HepG2 (cell line): ENCODE measurements around the gene ANTXR1. TPM values are rescaled to one million over a fixed set of nuclear protein-coding genes. Genes with fewer than 3 reads are reported as not detected.

Experiments
- ATAC-seq: fragments of 200-7000 bp; cut with Tn5 transposase; 3 replicates; pipeline ENCODE4 v1.9.1; 2020; ENCODE audit warnings: mild to moderate bottlenecking, moderate library complexity
- BruUV-seq: library from RNA; stranded (reverse); fragments of 400-500 nt; replicated peaks from 2 replicates; lab custom pipeline; 2021; lab: Mats Ljungman, UMichigan
- CTCF ChIA-PET: fragments of 300-600 bp; formaldehyde crosslinking; extraction: SDS; loops from one replicate; lab custom pipeline; 2021; ENCODE audit warnings: low total read pairs, inconsistent platforms, low intra/inter-chr PET ratio; lab: Yijun Ruan, JAX
- POLR2A ChIA-PET: fragments of 350-600 bp; sonication (Branson Sonifier 250); formaldehyde crosslinking; loops from one replicate; lab custom pipeline; 2020; ENCODE audit warnings: antibody characterized with exemption, inconsistent platforms; lab: Yijun Ruan, JAX
- DNase-seq: peaks from one replicate; pipeline ENCODE4 v3.0.0-alpha.2; 2015; ENCODE audit warnings: low spot score
- FAIRE-seq: peaks from 3 replicates; lab custom pipeline; 2011; peaks lifted over from hg19 to GRCh38; lab: Jason Lieb, UNC
- H2AFZ ChIP-seq: one replicate; pipeline ENCODE4 v1.6.1; 2011; ENCODE audit warnings: low read length, inconsistent platforms
- H3K27ac ChIP-seq: fragments of 300-600 bp; 3 replicates; pipeline ENCODE4 v1.8.0; 2011; ENCODE audit warnings: mixed run types, mild to moderate bottlenecking, mixed read lengths, low read length, inconsistent platforms; ENCODE audit not compliant: insufficient read depth; ENCODE audit errors: extremely low read length
- H3K27me3 ChIP-seq, 2 experiments: fragments of 200-600 bp in 1 of 2; 2 replicates in 1 of 2; 3 replicates in 1 of 2; pipeline versions ENCODE4 v1.6.0 to v1.8.0; 2011; ENCODE audit warnings: low read length in 2 of 2, mild to moderate bottlenecking in 2 of 2, moderate library complexity in 2 of 2, inconsistent platforms in 1 of 2; ENCODE audit not compliant: insufficient read depth in 2 of 2, control insufficient read depth in 1 of 2
- H3K36me3 ChIP-seq, 2 experiments: fragments of 200-600 bp in 1 of 2; replicated peaks in 1 of 2; 2 replicates in 1 of 2; 3 replicates in 1 of 2; pipeline versions ENCODE4 v1.5.1 to v1.8.0; 2011; ENCODE audit warnings: low read length in 2 of 2, inconsistent platforms in 1 of 2; ENCODE audit not compliant: insufficient read depth in 2 of 2, control insufficient read depth in 1 of 2
- H3K4me1 ChIP-seq: 2 replicates; pipeline ENCODE4 v1.5.1; 2012; ENCODE audit warnings: low read length, inconsistent platforms; ENCODE audit not compliant: insufficient read depth
- H3K4me2 ChIP-seq: 2 replicates; pipeline ENCODE4 v1.6.0; 2011; ENCODE audit warnings: low read depth, low read length, inconsistent platforms
- H3K4me3 ChIP-seq, 3 experiments: fragments of 200-600 bp in 1 of 3; sonication (generic), shearing (Covaris generic) in 1 of 3; replicated peaks in 1 of 3; 2 replicates each; pipeline ENCODE4 v1.5.1; 2011 to 2016; ENCODE audit warnings: low read length in 3 of 3, inconsistent platforms in 2 of 3, low read depth in 2 of 3, mild to moderate bottlenecking in 2 of 3, control low read depth in 1 of 3, mixed read lengths in 1 of 3; ENCODE audit not compliant: insufficient read depth in 1 of 3
- H3K79me2 ChIP-seq: one replicate; pipeline ENCODE4 v1.6.1; 2011; ENCODE audit warnings: low read length, inconsistent platforms; ENCODE audit not compliant: insufficient read depth
- H3K9ac ChIP-seq: 2 replicates; pipeline ENCODE4 v1.6.0; 2011; ENCODE audit warnings: mild to moderate bottlenecking, low read depth, low read length, inconsistent platforms; ENCODE audit not compliant: insufficient read depth
- H3K9me3 ChIP-seq: 2 replicates; pipeline ENCODE4 v1.5.1; 2012; ENCODE audit warnings: mild to moderate bottlenecking, low read length
- H4K20me1 ChIP-seq: 2 replicates; pipeline ENCODE4 v1.6.0; 2011; ENCODE audit warnings: inconsistent platforms, mild to moderate bottlenecking, low read length, moderate library complexity; ENCODE audit not compliant: insufficient read depth
- PAF1 ChIP-seq: IDR thresholded peaks from 2 replicates; pipeline ENCODE4 v1.6.1; 2016; ENCODE audit warnings: missing genetic modification reagents, missing compliant biosample characterization
- RORA ChIP-seq: sonication (generic); formaldehyde crosslinking; IDR thresholded peaks from 2 replicates; pipeline ENCODE4 v1.5.0; 2020; ENCODE audit warnings: mild to moderate bottlenecking, missing genetic modification reagents, moderate library complexity
- SP2 ChIP-seq: sonication (generic); formaldehyde crosslinking; IDR thresholded peaks from 2 replicates; pipeline ENCODE4 v1.5.1; 2020; ENCODE audit warnings: mild to moderate bottlenecking, missing genetic modification reagents
- ZBTB33 ChIP-seq: sonication (generic); formaldehyde crosslinking; IDR thresholded peaks from 2 replicates; pipeline ENCODE4 v1.4.0; 2020; ENCODE audit warnings: missing genetic modification reagents
- ZFP41 ChIP-seq: sonication (generic); formaldehyde crosslinking; IDR thresholded peaks from 2 replicates; pipeline ENCODE4 v1.4.0; 2020; ENCODE audit warnings: mild to moderate bottlenecking, missing genetic modification reagents, borderline replicate concordance
- ZNF562 ChIP-seq: sonication (generic); formaldehyde crosslinking; IDR thresholded peaks from 2 replicates; pipeline ENCODE4 v1.8.0; 2022; ENCODE audit warnings: missing genetic modification reagents, borderline replicate concordance
- ZNF687 ChIP-seq: sonication (generic); formaldehyde crosslinking; IDR thresholded peaks from 2 replicates; pipeline ENCODE4 v1.5.1; 2020; ENCODE audit warnings: mild to moderate bottlenecking, missing genetic modification reagents, moderate library complexity
- ZNF792 ChIP-seq: IDR thresholded peaks from 2 replicates; pipeline ENCODE4 v1.6.1; 2016
- WGBS: methylation state at CpG from one replicate; pipeline ENCODE4 v1.1.6; 2017; ENCODE audit warnings: low lambda C conversion rate; 5-methylcytosine and 5-hydroxymethylcytosine counted together
- in situ Hi-C: cut with HindIII; loops from 2 replicates; pipeline ENCODE4 v1.10.0; 2017; ENCODE audit warnings: low pct_unique_long_range_greater_than_20kb; ENCODE audit not compliant: extremely low pct_ligation_motif_present
- intact Hi-C: fragments of 100-400 bp; cut with micrococcal nuclease; formaldehyde crosslinking; loops from one replicate; pipeline ENCODE4 v1.10.0; 2022; ENCODE audit not compliant: unreplicated experiment
- polyA plus RNA-seq, 8 experiments: library from polyadenylated mRNA; depleted of rRNA in 3 of 8; stranded (reverse) in 7 of 8; unstranded in 1 of 8; fragments of >200 nt; fragmentation: Illumina TruSeq in 4 of 8; extraction: Trizol in 4 of 8; gene quantifications; 2 replicates each; pipeline versions ENCODE4 v1.2.1 to v1.2.3, GENCODE V29; 2011 to 2016; ENCODE audit warnings: low read depth in 4 of 8, missing spikeins in 1 of 8, mixed read lengths in 1 of 8; ENCODE audit not compliant: insufficient read depth in 1 of 8
- total RNA-seq, 5 experiments: library from RNA; depleted of rRNA; stranded (reverse); fragments of >200 nt; fragmentation: Illumina TruSeq; extraction: Trizol; gene quantifications; 2 replicates each; pipeline ENCODE4 v1.2.3, GENCODE V29; 2016; ENCODE audit warnings: low read depth in 1 of 5

Gene ANTXR1
- total and polyA plus RNA-seq, 2 of the 13 experiments (the other 11 are each of a cell fraction or from before 2014, with no cell fraction given) = 4.5 to 12.7 TPM

- Histone ChIP-seq H3K4me1 (peaks cover 3% of the 10 kb centered on the region), H3K4me2 (no peak overlapping the region), H3K79me2 (no peaks in the 10 kb centered on the region), H3K27me3 (no peaks in the 10 kb centered on the region), H3K9ac (no peak overlapping the region), H4K20me1 (no peaks in the 10 kb centered on the region), H2AFZ (no peak overlapping the region), H3K4me3 (no peak overlapping the region), H3K36me3 (no peaks in the 10 kb centered on the region), H3K9me3 (no peaks in the 10 kb centered on the region), H3K27ac (no peak overlapping the region)
- TF ChIP-seq ZNF562 (CRISPR knock-in tag) = no peak
- no peak for TF ChIP-seq SP2
- no peak for TF ChIP-seq ZNF792
- no peak for TF ChIP-seq PAF1 (CRISPR knock-in tag)
- ATAC-seq = no peak; the same call in 2 of the 3 replicates
- POLR2A ChIA-PET = no interaction called here
- DNase-seq = no peak
- CTCF ChIA-PET = no interaction called here
- in situ Hi-C loops = no loop called here
- 89% methylated on average over 13 of the region's 13 CpGs for WGBS
- BruUV-seq = no TSS peak
- FAIRE-seq = no peak
- intact Hi-C loops = no loop called here
Observed at GRCh38 chr2:69118609-69119008, 105.6 kb downstream of the ANTXR1 start.

- Histone ChIP-seq H4K20me1 (no peaks in the 10 kb centered on the region), H3K9me3 (no peaks in the 10 kb centered on the region), H3K4me3 (no peak overlapping the region), H2AFZ (no peak overlapping the region), H3K4me2 (no peak overlapping the region), H3K9ac (no peak overlapping the region), H3K4me1 (no peaks in the 10 kb centered on the region), H3K27ac (no peak overlapping the region), H3K36me3 (no peaks in the 10 kb centered on the region), H3K27me3 (no peaks in the 10 kb centered on the region), H3K79me2 (no peaks in the 10 kb centered on the region)
- in situ Hi-C loops = no loop called here
- no TSS peak for BruUV-seq
- FAIRE-seq = no peak
- no peak for ATAC-seq
- DNase-seq = no peak
- CTCF ChIA-PET = no interaction called here
- no peak for TF ChIP-seq RORA (CRISPR knock-in tag)
- TF ChIP-seq ZNF687 (CRISPR knock-in tag) = peak; percentile 16; the same call in 1 of the 2 replicates
- TF ChIP-seq ZFP41 (CRISPR knock-in tag) = no peak
- peak; percentile 68 for TF ChIP-seq ZBTB33 (CRISPR knock-in tag)
- POLR2A ChIA-PET = no interaction called here
- WGBS = 81% methylated on average over 16 of the region's 16 CpGs
- intact Hi-C loops = no loop called here
Observed at GRCh38 chr2:69119104-69119894, 106.3 kb downstream of the ANTXR1 start.
